PC-3 (cell line): ENCODE results near the gene CIITA.

Experiments
- EZH2 ChIP-seq: fragments of 300-600 bp; sonication (generic); IDR thresholded peaks from one replicate; pipeline ENCODE4 v1.6.1; 2017; ENCODE audit warnings: antibody characterized with exemption, mild to moderate bottlenecking, low read length; ENCODE audit not compliant: unreplicated experiment
- TF ChIP-seq, protein P1 (sequence below): fragments of 300-600 bp; sonication (generic); conservative IDR thresholded peaks from 2 replicates; pipeline ENCODE4 v1.5.1; 2017; ENCODE audit warnings: antibody characterized with exemption, low read depth, mild to moderate bottlenecking, low read length

DNA sequence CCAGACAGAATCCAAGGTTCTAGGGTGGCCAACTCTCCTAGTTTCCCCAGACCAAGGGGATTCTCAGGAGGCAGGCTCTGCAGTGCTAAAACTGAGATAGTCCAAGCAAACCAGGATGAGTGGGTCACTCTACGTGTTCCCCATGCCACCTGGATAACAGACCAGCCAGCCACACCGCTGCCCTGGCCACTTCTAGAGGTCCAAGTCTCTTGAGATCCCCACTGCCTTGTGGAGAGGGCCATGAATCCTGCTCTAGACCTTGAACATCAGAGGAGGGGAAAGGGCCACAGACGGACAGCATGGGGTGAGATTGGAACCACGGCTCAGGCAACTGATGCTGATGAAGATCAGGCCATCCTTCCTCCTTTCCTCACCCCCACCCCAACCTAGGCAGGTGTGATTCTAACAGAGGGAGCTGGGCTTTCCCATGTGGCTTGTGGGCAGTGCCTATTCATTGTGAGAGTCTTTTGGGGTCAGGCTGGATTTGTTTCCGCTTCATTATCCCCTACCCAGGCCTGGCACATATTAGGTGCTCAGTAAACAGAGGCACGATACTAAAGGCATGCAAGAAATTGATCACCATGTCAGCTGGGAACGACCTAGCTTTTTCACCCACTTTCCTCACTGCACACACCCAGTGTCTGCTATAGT, 41.6 kb upstream of the CIITA start:
- TF ChIP-seq, protein P1, sequence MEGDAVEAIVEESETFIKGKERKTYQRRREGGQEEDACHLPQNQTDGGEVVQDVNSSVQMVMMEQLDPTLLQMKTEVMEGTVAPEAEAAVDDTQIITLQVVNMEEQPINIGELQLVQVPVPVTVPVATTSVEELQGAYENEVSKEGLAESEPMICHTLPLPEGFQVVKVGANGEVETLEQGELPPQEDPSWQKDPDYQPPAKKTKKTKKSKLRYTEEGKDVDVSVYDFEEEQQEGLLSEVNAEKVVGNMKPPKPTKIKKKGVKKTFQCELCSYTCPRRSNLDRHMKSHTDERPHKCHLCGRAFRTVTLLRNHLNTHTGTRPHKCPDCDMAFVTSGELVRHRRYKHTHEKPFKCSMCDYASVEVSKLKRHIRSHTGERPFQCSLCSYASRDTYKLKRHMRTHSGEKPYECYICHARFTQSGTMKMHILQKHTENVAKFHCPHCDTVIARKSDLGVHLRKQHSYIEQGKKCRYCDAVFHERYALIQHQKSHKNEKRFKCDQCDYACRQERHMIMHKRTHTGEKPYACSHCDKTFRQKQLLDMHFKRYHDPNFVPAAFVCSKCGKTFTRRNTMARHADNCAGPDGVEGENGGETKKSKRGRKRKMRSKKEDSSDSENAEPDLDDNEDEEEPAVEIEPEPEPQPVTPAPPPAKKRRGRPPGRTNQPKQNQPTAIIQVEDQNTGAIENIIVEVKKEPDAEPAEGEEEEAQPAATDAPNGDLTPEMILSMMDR, result no peak
- no peak for TF ChIP-seq EZH2
